GM21367 (cell line): ENCODE data around the gene ST3GAL3.
"Not testable (repeated sequence)": the region's sequence is repeated elsewhere in the genome, so short reads cannot be mapped to it uniquely, and the experiment has no call there.

ENCODE experiments used
- ATAC-seq: cut with Tn5 transposase; IDR thresholded peaks from one replicate; pipeline ENCODE4 v1.9.1; 2021; ENCODE audit not compliant: unreplicated experiment

Gene ST3GAL3

GRCh38 chr1:43703836-43704235 lies 3.5 kb upstream of the ST3GAL3 start:
- ATAC-seq = no peak

- ATAC-seq = no peak
These were observed 2.5 kb upstream of the ST3GAL3 start for GRCh38 chr1:43704838-43705237.

GRCh38 chr1:43705334-43705733 lies 2.0 kb upstream of the ST3GAL3 start:
- no peak for ATAC-seq

- no peak for ATAC-seq
These were observed 1.2 kb upstream of the ST3GAL3 start for GRCh38 chr1:43705982-43706597.

- peak; percentile 6 for ATAC-seq
These were observed 642 bp upstream of the ST3GAL3 start for GRCh38 chr1:43706598-43707189.

- ATAC-seq = no peak
These were observed 670 bp downstream of the ST3GAL3 start for GRCh38 chr1:43708002-43708410.

GRCh38 chr1:43711049-43711448 lies 3.7 kb downstream of the ST3GAL3 start:
- ATAC-seq = no peak

- no peak for ATAC-seq
These were observed 4.4 kb downstream of the ST3GAL3 start for GRCh38 chr1:43711524-43712386.

GRCh38 chr1:43716559-43717281 lies 9.4 kb downstream of the ST3GAL3 start:
- no peak for ATAC-seq

- no peak for ATAC-seq
These were observed 11.7 kb downstream of the ST3GAL3 start for GRCh38 chr1:43719063-43719462.

GRCh38 chr1:43719670-43720419 lies 12.5 kb downstream of the ST3GAL3 start:
- not testable (repeated sequence) for ATAC-seq

- ATAC-seq = no peak
These were observed 15.5 kb downstream of the ST3GAL3 start for GRCh38 chr1:43722810-43723209.

- no peak for ATAC-seq
These were observed 22.6 kb downstream of the ST3GAL3 start for GRCh38 chr1:43729816-43730463.

GRCh38 chr1:43731867-43732531 lies 24.7 kb downstream of the ST3GAL3 start:
- no peak for ATAC-seq

- ATAC-seq = no peak
These were observed 29.5 kb downstream of the ST3GAL3 start for GRCh38 chr1:43736819-43737218.

GRCh38 chr1:43742026-43742425 lies 34.7 kb downstream of the ST3GAL3 start:
- ATAC-seq = no peak

GRCh38 chr1:43743206-43743605 lies 35.9 kb downstream of the ST3GAL3 start:
- ATAC-seq = no peak

- no peak for ATAC-seq
These were observed 40.4 kb downstream of the ST3GAL3 start for GRCh38 chr1:43747736-43748135.

- no peak for ATAC-seq
These were observed 42.7 kb downstream of the ST3GAL3 start for GRCh38 chr1:43750083-43750482.

GRCh38 chr1:43753422-43753821 lies 46.1 kb downstream of the ST3GAL3 start:
- no peak for ATAC-seq
